GM12875 (cell line): Measurements from ENCODE around the gene CRYBB3.

Experiments
- H3K4me3 ChIP-seq: one replicate; pipeline ENCODE4 v1.5.1; 2011; ENCODE audit warnings: low read depth, low read length, control low read depth
- CTCF ChIP-seq: IDR thresholded peaks from 2 replicates; pipeline ENCODE4 v1.5.1; 2011; ENCODE audit warnings: low read depth, mild to moderate bottlenecking, control low read depth, inconsistent platforms, low read length, moderate library complexity, borderline replicate concordance; ENCODE audit not compliant: insufficient read depth

The CRYBB3 gene

DNA sequence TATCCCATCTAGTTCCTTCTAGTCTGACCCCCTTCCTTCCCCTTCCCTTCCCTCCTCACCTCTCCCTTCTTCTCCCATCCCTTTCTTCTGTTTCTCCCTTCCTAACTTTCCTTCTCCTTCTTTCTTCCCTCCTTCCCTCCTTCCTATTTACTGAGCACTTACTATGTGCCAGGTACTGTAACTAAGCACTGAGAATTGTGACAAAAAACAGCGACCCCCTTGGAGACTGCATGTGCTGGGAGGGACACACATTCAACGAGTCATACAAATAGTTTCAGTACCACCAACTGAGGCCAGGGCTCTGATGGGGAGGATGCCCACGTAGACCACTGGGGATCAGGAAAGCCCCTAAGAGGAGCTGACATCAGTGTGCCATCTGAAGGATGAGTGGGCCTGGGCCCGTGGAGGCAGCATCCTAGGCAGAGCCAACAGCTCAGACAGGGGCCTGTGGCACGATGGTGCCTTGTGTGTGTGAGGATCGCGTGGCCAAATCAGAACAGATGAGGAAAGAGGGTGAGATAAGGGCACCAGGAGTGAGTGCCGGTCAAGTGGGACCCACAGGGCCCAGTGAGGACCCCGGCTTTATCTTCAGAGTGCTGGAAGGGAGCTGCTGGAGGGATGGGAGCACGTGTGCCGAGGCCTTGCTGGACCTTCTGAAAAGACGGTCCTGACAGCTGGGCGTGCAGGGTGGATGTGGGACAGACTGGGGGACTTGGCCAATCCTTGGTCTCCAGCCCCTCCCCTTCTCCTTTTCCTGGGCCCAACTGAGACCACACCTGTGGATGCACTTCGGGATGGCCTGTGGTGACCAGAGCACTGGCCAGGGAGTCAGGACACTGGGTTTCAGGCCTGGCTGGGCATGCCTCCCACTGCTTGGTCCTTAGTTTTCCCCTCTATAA is 38.4 kb upstream of the CRYBB3 start:
- H3K4me3 ChIP-seq = no peak overlapping the region
- TF ChIP-seq CTCF = no peak

DNA sequence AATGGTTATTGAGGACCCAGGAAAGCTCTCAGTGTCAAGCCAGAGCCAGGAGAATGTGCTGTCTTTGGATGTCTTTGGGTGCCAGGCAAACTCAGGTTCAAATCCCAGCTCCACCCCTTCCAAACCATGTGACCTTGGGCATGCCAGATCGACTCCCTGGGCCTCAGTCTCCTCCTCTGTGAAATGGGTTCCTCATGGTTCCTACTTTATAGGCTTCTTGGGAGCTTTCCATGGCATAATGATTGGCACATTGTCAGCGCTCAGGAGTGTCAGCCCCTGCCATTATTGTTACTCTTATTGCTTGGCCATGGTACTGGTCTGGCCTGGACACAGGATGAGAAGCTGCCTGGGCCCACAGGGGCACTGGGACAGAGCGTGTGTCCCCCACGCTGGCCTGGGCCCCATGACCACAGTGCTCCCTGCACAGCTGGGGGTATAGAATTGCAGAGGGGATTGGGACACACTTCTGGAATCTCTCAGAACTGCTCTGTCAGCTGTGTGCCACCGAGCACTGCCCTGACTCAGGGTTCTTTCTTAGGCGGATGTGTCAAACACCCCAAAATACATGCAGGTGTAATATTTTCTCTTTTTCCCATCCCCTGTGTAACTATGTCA is 37.6 kb upstream of the CRYBB3 start:
- no peak for TF ChIP-seq CTCF
- H3K4me3 ChIP-seq = no peak overlapping the region

- no peak overlapping the region for H3K4me3 ChIP-seq
- TF ChIP-seq CTCF = no peak
Measured at GRCh38 chr22:25162561-25162960, 37.1 kb upstream of the CRYBB3 start.

DNA sequence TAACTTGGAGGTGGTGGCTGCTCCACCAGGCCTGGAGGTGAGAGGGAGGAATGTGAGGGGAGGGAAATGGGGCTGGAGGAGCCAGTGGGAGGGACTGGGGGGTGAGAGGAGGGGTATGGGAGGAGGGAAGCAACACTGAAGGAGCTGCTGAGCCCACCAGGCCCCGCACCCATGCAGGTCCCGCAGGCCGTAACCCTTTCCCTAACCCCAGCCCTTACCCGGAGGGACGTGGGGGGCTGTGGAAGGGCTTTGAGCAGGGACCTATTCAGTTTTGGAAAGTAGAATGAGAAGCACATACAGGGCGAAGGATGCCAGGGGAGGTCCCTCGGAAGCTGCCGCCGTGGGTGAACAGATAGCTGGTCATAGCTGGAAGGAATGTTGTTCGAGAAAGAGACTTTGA is 33.9 kb upstream of the CRYBB3 start:
- no peak overlapping the region for H3K4me3 ChIP-seq
- TF ChIP-seq CTCF = no peak

- no peak overlapping the region for H3K4me3 ChIP-seq
- TF ChIP-seq CTCF = no peak
Measured at GRCh38 chr22:25166266-25167040, 33.2 kb upstream of the CRYBB3 start.

DNA sequence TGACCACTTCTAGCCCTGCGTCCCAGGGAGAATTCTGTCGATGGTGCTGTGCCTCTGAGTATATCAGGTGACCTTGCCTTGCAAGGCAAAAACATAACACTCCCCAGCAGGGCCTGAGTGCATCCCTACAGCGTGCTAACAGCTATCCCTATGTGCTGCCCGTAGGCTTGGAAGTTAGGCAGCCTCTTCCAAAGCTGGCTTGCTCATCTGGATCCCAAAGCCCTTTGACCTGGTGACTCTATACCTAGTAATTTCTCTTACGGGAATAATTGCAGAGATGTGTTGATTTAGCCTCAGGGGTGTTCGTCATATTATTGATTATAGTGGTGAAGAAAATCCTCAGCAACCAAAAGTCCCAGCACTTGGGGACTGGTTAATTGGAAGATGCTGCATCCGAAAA is 32.6 kb upstream of the CRYBB3 start:
- H3K4me3 ChIP-seq = no peak overlapping the region
- TF ChIP-seq CTCF = no peak
